GM19099 (cell line): ENCODE measurements around the gene UBE2E1.

Experiments used
- POLR2A ChIP-seq: IDR thresholded peaks from 3 replicates; pipeline ENCODE4 v1.6.1; 2011; ENCODE audit warnings: low read depth; ENCODE audit not compliant: insufficient read length; ENCODE audit errors: extremely low read depth

UBE2E1 gene

DNA sequence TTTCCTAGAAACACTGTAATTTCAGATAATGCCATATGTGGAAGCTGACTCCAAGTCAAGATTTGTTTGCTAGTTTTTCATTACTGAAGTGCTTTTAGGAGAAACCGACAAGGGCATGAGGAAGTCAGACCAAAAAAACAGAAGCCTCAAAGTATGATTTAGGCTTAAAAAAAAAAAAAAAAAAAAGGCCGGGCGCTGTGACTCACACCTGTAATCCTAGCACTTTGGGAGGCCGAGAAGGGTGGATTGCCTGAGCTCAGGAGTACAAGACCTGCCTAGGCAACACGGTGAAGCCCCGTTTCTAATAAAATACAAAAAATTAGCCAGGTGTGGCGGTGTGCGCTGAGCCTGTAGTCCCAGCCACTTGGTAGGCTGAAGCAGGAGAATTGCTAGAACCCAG lies 122.8 kb downstream of the UBE2E1 start:
- no peak for TF ChIP-seq POLR2A

DNA sequence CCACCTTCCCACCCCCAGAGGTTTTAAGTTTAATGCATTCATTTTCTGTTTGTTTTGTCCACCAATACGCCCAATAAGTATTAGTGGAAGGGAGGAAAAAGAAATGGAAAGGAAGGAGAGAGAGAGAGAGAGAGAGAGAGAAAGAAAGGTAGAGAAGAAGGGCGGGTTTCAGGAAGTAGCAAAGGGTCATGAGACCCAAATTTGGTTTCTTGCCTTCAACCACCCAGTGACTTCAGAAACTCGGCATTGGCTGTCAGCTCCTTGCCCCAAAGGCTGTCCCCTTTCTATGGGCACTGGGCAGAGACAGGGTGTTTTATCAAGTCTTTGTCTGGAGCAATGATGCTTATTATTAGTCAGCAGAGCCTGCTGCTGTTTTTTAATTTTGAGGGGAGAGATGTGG lies 125.8 kb downstream of the UBE2E1 start:
- TF ChIP-seq POLR2A, result no peak

DNA sequence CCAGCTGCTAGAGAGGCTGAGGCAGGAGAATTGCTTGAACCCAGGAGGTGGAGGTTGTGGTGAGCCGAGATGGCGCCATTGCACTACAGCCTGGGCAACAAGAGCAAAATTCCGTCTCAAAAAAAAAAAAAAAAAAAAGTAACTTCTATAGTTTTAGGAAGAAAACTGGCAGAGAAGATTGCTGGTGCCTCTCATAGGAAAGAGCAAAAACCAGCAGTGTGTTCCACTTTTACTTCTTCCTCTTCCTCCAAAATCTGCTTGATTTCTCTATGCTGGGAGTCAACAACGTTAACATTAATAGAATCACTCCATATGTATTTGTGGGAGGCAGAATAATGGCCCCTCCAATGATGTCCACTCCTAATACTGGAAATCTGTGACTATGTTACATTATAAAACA lies 126.8 kb downstream of the UBE2E1 start:
- no peak for TF ChIP-seq POLR2A

DNA sequence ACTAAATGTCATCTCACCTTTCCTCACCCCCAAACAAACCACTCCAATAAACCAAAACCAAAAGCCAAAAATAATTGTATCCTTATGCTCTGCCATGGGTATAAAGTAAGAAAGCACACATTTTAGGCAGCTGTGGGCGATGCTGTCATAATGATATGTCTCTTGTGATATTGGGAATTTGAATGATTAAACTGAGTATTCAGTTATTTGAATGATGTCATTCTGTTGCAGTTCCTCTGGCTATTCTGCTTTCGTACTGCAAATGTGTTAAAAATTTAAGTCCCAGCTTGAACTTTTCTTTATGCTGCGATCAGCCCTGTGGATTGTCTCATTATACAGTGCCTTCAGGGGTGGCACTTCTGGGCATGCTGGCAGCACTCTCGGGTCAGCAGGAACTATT lies 128.5 kb downstream of the UBE2E1 start:
- no peak for TF ChIP-seq POLR2A

DNA sequence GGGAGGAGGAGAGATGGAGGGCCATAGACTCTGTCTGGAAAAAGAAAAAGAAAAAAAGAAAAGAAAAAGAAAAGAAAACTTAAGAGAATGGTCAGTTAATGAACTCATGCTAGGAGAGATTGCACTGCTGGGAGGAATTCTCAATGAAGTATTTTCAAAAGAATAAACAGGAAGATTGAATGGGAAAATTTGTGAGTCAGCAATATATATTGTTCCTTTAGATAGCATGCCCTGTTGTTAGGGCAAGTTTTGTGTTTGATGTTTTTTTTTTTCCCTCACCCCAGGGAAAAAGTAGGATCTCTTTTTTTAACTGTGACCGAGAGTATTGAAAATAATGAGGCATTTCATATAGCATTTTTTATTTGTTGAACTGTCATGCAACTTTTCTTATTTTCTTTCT lies 131.5 kb downstream of the UBE2E1 start:
- no peak for TF ChIP-seq POLR2A

DNA sequence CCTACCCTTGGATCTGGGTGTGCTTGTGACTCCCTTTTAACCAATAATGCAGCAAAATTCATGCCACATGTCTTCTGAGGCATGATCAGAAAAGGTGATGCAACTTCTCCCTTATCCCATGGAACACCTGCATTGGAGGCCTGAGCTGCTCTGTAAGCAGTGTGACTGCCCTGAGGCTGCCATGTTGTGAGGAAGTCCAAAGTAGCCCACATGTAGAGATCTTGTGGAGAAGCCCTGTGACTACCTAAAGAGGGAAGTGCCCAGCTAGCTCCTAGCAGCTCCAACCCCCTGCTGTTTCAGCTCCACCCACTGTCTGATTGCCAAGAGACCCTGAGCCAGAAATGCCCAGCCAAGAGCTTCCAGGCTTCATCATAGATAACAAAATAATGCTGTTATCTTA lies 132.9 kb downstream of the UBE2E1 start:
- TF ChIP-seq POLR2A, result no peak

DNA sequence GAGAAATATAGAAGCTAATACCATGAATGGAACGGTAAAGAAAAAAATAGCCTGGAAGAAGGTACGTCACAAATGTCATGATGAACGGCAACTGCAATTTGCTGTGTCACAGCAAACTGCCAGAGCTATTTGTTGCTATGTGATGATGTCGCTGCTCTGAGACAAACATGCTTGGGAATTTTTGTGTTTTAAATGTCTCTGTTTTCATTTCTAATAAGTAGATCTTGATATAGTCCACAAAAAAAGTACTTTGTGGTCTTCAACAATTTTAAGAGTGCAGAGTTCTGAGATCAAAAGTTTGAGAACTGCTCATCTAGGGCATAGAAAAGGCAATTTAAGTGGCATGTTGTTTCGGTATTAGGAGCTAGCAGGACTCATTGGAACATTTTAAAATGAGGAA lies 135.0 kb downstream of the UBE2E1 start:
- no peak for TF ChIP-seq POLR2A
